Astrocyte (in vitro differentiated cells and primary cell): ENCODE results near the gene FTO. TPM values are rescaled to one million over a fixed set of nuclear protein-coding genes. Genes with fewer than 3 reads are reported as not detected.

Experiments
- DNase-seq: peaks from one replicate; pipeline ENCODE4 v3.0.0-alpha.2; 2010; ENCODE audit warnings: low read depth
- FAIRE-seq: peaks from 2 replicates; lab custom pipeline; 2011; peaks lifted over from hg19 to GRCh38; lab: Jason Lieb, UNC
- H2AFZ ChIP-seq: 2 replicates; pipeline ENCODE4 v1.6.0; 2012; ENCODE audit warnings: low read depth, low read length, inconsistent platforms
- H3K27ac ChIP-seq: 2 replicates; pipeline ENCODE4 v1.5.1; 2011; ENCODE audit warnings: low read depth, low read length, inconsistent platforms
- H3K27me3 ChIP-seq: 2 replicates; pipeline ENCODE4 v1.6.0; 2011; ENCODE audit warnings: low read length, inconsistent platforms; ENCODE audit not compliant: insufficient read depth
- H3K36me3 ChIP-seq: 2 replicates; pipeline ENCODE4 v1.5.1; 2011; ENCODE audit warnings: low read length, inconsistent platforms; ENCODE audit not compliant: insufficient read depth
- H3K4me1 ChIP-seq: 2 replicates; pipeline ENCODE4 v1.5.1; 2011; ENCODE audit warnings: low read length, inconsistent platforms; ENCODE audit not compliant: insufficient read depth
- H3K4me2 ChIP-seq: 2 replicates; pipeline ENCODE4 v1.6.0; 2012; ENCODE audit warnings: low read length, inconsistent platforms
- H3K4me3 ChIP-seq: 2 replicates; pipeline ENCODE4 v1.5.1; 2011; ENCODE audit warnings: low read depth, mild to moderate bottlenecking, low read length, inconsistent platforms; ENCODE audit not compliant: insufficient read depth
- H3K79me2 ChIP-seq: 2 replicates; pipeline ENCODE4 v1.6.0; 2012; ENCODE audit warnings: mild to moderate bottlenecking, low read length, inconsistent platforms; ENCODE audit not compliant: insufficient read depth
- H3K9ac ChIP-seq: 2 replicates; pipeline ENCODE4 v1.6.0; 2012; ENCODE audit warnings: mild to moderate bottlenecking, low read length, inconsistent platforms
- H3K9me3 ChIP-seq: 2 replicates; pipeline ENCODE4 v1.5.1; 2012; ENCODE audit warnings: low read depth, mild to moderate bottlenecking, low read length, inconsistent platforms; ENCODE audit not compliant: insufficient read depth
- H4K20me1 ChIP-seq: 2 replicates; pipeline ENCODE4 v1.6.0; 2012; ENCODE audit warnings: low read length, inconsistent platforms; ENCODE audit not compliant: insufficient read depth
- H3K27ac Mint-ChIP-seq: one replicate; pipeline ENCODE4 v1.8.0; 2021; ENCODE audit warnings: mild to moderate bottlenecking, mixed read lengths; ENCODE audit not compliant: unreplicated experiment
- H3K27me3 Mint-ChIP-seq: one replicate; pipeline ENCODE4 v1.8.0; 2021; ENCODE audit warnings: low read depth, mixed read lengths; ENCODE audit not compliant: unreplicated experiment
- H3K36me3 Mint-ChIP-seq: one replicate; pipeline ENCODE4 v1.8.0; 2021; ENCODE audit warnings: low read depth, mixed read lengths; ENCODE audit not compliant: unreplicated experiment
- H3K4me1 Mint-ChIP-seq: one replicate; pipeline ENCODE4 v1.8.0; 2021; ENCODE audit warnings: low read depth, mixed read lengths; ENCODE audit not compliant: unreplicated experiment
- H3K4me3 Mint-ChIP-seq: one replicate; pipeline ENCODE4 v1.8.0; 2021; ENCODE audit warnings: mild to moderate bottlenecking, moderate library complexity, mixed read lengths; ENCODE audit not compliant: unreplicated experiment
- H3K9me3 Mint-ChIP-seq: one replicate; pipeline ENCODE4 v1.8.0; 2021; ENCODE audit warnings: mild to moderate bottlenecking, mixed read lengths; ENCODE audit not compliant: unreplicated experiment
- EZH2 ChIP-seq: IDR thresholded peaks from 2 replicates; pipeline ENCODE4 v1.6.1; 2012; ENCODE audit warnings: mild to moderate bottlenecking, low read length, inconsistent platforms; ENCODE audit not compliant: insufficient read depth
- total RNA-seq: library from RNA; stranded (reverse); gene quantifications from 2 replicates; pipeline ENCODE4 v1.2.1, GENCODE V29; 2021
- TF ChIP-seq, protein P1 (sequence below): IDR thresholded peaks from 2 replicates; pipeline ENCODE4 v1.5.1; 2011; ENCODE audit warnings: low read depth, mild to moderate bottlenecking, inconsistent platforms, low read length, moderate library complexity; ENCODE audit not compliant: insufficient read depth

FTO gene
- total RNA-seq, 1 donor from 2014 or later, result 73.1 TPM

DNA sequence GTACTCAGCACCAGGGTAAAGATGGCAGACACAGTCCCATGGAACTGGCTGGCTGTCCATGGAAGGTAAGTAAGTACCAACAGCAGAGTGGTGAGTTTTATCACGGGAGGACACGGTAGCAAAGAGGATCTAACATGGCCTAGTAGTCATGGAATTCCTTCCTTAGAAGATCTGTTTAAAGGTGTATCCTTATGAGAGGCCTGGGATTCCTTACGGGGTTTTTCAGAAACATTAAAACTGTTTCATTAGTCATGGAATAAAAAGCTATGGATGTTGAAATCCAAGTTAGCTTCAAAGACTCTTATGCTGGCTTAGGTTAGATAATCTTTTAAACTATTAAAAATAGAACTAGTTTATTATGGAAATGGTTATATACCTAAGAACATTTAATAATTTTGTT is 7.4 kb downstream of the FTO start:
- Histone ChIP-seq H4K20me1 (peaks cover 65% of the 10 kb centered on the region), H2AFZ (no peak overlapping the region), H3K9me3 (no peaks in the 10 kb centered on the region), H3K4me1 (no peaks in the 10 kb centered on the region), H3K27me3 (no peaks in the 10 kb centered on the region), H3K27ac (no peak overlapping the region), H3K36me3 (no peaks in the 10 kb centered on the region), H3K4me3 (no peak overlapping the region), H3K9ac (no peak overlapping the region), H3K4me2 (no peak overlapping the region), H3K79me2 (peaks cover 89% of the 10 kb centered on the region)
- H3K27me3 Mint-ChIP-seq, result no peaks in the 10 kb centered on the region
- no peak overlapping the region for H3K27ac Mint-ChIP-seq
- no peak overlapping the region for H3K4me3 Mint-ChIP-seq
- TF ChIP-seq EZH2, result no peak
- TF ChIP-seq, protein P1, sequence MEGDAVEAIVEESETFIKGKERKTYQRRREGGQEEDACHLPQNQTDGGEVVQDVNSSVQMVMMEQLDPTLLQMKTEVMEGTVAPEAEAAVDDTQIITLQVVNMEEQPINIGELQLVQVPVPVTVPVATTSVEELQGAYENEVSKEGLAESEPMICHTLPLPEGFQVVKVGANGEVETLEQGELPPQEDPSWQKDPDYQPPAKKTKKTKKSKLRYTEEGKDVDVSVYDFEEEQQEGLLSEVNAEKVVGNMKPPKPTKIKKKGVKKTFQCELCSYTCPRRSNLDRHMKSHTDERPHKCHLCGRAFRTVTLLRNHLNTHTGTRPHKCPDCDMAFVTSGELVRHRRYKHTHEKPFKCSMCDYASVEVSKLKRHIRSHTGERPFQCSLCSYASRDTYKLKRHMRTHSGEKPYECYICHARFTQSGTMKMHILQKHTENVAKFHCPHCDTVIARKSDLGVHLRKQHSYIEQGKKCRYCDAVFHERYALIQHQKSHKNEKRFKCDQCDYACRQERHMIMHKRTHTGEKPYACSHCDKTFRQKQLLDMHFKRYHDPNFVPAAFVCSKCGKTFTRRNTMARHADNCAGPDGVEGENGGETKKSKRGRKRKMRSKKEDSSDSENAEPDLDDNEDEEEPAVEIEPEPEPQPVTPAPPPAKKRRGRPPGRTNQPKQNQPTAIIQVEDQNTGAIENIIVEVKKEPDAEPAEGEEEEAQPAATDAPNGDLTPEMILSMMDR, result no peak
- no peak for DNase-seq
- no peak for FAIRE-seq
- peaks cover 2% of the 10 kb centered on the region for H3K36me3 Mint-ChIP-seq
- H3K4me1 Mint-ChIP-seq, result peaks cover 8% of the 10 kb centered on the region
- no peaks in the 10 kb centered on the region for H3K9me3 Mint-ChIP-seq

DNA sequence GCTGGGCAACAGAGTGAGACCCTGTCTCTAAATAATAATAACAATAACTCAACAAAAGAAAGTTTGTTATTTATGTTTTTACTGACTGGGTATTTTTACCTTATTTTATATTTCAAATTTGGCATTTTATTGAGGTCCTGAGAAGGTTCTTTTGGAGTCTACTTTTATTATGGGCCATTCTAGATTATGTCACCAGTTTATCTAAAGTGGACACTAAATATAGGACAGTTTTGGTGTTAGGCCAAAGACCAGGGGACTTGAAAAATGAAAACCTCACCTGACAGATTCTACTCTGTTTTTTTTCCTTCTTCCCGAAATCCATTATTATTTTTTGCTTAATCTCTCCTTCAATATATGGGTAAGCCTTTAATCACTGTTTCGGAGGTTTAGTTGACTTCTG is 8.1 kb downstream of the FTO start:
- peaks cover 62% of the 10 kb centered on the region for H4K20me1 ChIP-seq
- FAIRE-seq (no peak), DNase-seq (no peak)
- H3K27ac ChIP-seq, result no peak overlapping the region
- Mint-ChIP-seq H3K9me3 (no peaks in the 10 kb centered on the region), H3K36me3 (no peaks in the 10 kb centered on the region), H3K27ac (no peak overlapping the region), H3K27me3 (no peaks in the 10 kb centered on the region), H3K4me1 (peaks cover 8% of the 10 kb centered on the region), H3K4me3 (no peak overlapping the region)
- no peak overlapping the region for H3K4me3 ChIP-seq
- no peak overlapping the region for H3K9ac ChIP-seq
- no peak for TF ChIP-seq EZH2
- TF ChIP-seq, protein P1, result no peak
- H3K79me2 ChIP-seq, result peaks cover 87% of the 10 kb centered on the region
- H3K36me3 ChIP-seq, result no peaks in the 10 kb centered on the region
- no peaks in the 10 kb centered on the region for H3K9me3 ChIP-seq
- H3K4me2 ChIP-seq, result no peak overlapping the region
- H3K27me3 ChIP-seq, result no peaks in the 10 kb centered on the region
- H2AFZ ChIP-seq, result no peak overlapping the region
- no peaks in the 10 kb centered on the region for H3K4me1 ChIP-seq

DNA sequence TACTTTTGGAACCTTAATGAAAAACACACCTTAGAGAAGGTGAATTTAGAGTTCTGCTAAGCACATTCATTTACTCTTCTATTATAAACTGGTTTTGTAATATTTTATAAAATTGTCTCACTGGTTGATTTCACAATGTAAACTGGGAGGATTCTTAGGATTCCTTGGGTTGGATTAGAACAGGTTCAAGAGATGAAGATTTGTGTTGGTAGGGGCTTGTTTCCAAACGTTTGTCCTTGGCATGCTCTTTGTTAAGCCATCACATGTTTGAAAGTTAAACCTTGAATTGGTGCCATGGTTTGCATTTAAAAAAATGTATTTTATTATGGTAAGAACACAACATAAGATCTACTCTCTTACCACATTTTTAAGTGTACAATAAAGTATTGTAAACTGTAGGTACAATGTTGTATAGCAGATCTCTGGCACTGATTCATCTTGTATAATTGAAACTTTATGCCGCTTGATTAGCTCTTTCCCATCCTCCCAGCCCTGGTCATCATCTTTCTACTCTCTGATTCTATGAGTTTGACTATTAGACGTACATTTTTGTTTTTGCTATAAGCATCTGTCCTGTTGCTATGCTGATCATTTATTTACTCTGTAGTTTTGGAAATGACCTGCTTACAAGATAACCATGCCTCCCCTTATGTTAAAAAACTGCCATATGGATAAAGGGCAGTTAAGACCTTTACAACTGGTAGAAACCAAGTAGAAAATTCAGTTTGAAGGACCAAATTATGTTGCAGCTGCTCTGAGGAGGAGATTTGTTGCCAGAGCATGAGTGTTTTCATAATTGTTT is 9.6 kb downstream of the FTO start:
- no peaks in the 10 kb centered on the region for H3K4me1 ChIP-seq
- no peak overlapping the region for H3K4me2 ChIP-seq
- H3K36me3 ChIP-seq, result no peaks in the 10 kb centered on the region
- Mint-ChIP-seq H3K27me3 (no peaks in the 10 kb centered on the region), H3K9me3 (no peaks in the 10 kb centered on the region), H3K4me1 (peaks cover 8% of the 10 kb centered on the region), H3K27ac (no peak overlapping the region), H3K36me3 (no peaks in the 10 kb centered on the region), H3K4me3 (no peak overlapping the region)
- no peak overlapping the region for H3K4me3 ChIP-seq
- H3K79me2 ChIP-seq, result peaks cover 85% of the 10 kb centered on the region
- TF ChIP-seq EZH2, result no peak
- TF ChIP-seq, protein P1, result no peak
- H3K9ac ChIP-seq, result no peak overlapping the region
- no peaks in the 10 kb centered on the region for H3K9me3 ChIP-seq
- FAIRE-seq (no peak), DNase-seq (no peak)
- H3K27me3 ChIP-seq, result no peaks in the 10 kb centered on the region
- no peak overlapping the region for H2AFZ ChIP-seq
- H3K27ac ChIP-seq, result no peak overlapping the region
- peaks cover 54% of the 10 kb centered on the region for H4K20me1 ChIP-seq
